ENCODE results near the gene CYP46A1. TPM values are rescaled to one million over a fixed set of nuclear protein-coding genes. Genes with fewer than 3 reads are reported as not detected.

Gene CYP46A1
- total RNA-seq, 1 experiment from 2014 or later: 0.59 TPM

DNA sequence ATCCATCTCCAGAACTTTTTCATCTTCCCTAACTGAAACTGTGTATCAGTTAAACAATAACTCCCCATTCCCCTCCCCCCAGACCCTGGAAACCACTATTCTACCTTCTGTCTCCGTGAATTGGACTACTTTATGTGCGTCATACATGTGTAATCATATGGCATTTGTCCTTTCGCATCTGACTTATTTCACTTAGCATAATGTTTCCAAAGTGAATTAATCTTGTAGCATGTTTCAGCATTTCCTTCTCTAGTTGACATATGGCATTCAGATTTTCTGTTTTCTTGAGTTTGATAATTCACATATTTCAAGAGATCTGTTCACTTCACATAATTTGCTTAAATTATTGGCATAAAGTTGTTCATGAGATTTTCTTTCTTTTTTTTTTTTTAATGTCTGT, 9.8 kb downstream of the CYP46A1 start:
- no peaks in the 10 kb centered on the region for H4K20me1 ChIP-seq (ENCODE audit: control insufficient read depth, insufficient read depth, insufficient read length)
- H3K4me2 ChIP-seq (ENCODE audit: insufficient read depth, insufficient read length, low read length): no peak overlapping the region
- H2BK5ac ChIP-seq (ENCODE audit: insufficient read length, low read length): no peak overlapping the region
- H3K4me1 ChIP-seq (ENCODE audit: insufficient read depth, low read length): no peaks in the 10 kb centered on the region
- H4K5ac ChIP-seq (ENCODE audit: insufficient read length, low read depth, low read length): no peak overlapping the region
- no peak overlapping the region for H3K23ac ChIP-seq (ENCODE audit: insufficient read length, low read depth, low read length)
- no peak overlapping the region for H3T11ph ChIP-seq (ENCODE audit: low read length)
- H2AK5ac ChIP-seq (ENCODE audit: insufficient read length, low read length): no peak overlapping the region
- no peak overlapping the region for H3K9ac ChIP-seq (ENCODE audit: extremely low read depth, insufficient read length, low read length)
- no peaks in the 10 kb centered on the region for H3K23me2 ChIP-seq (ENCODE audit: insufficient read length, low read depth, low read length, poor library complexity, severe bottlenecking)
- H3K79me2 ChIP-seq (ENCODE audit: insufficient read depth, low read length): no peaks in the 10 kb centered on the region
- H3K9me3 ChIP-seq (ENCODE audit: control insufficient read depth, low read depth, low read length): no peaks in the 10 kb centered on the region
- Mint-ChIP-seq H3K4me3 (no peak overlapping the region), H3K27ac (no peak overlapping the region), H3K9me3 (no peaks in the 10 kb centered on the region), H3K4me1 (peaks cover 0 to 2% of the 10 kb centered on the region in 2 experiments; a peak in 2 of 4 replicates), H3K27me3 (ENCODE audit: low read depth) (peaks cover 6% of the 10 kb centered on the region; the same call in 1 of the 2 replicates), H3K36me3 (ENCODE audit: insufficient read depth in 1 of 3, low read depth in 3 of 3) (no peaks in the 10 kb centered on the region)
- H2BK120ac ChIP-seq (ENCODE audit: low read depth, low read length, poor library complexity, severe bottlenecking): no peak overlapping the region
- no peak overlapping the region for H3K27ac ChIP-seq (ENCODE audit: insufficient read length, low read depth, low read length)
- no peak for DNase-seq
- H3K79me1 ChIP-seq (ENCODE audit: insufficient read depth, low read depth, low read length, poor library complexity, severe bottlenecking): no peaks in the 10 kb centered on the region
- no peak overlapping the region for H3K14ac ChIP-seq (ENCODE audit: insufficient read depth, low read length)
- H2BK12ac ChIP-seq (ENCODE audit: insufficient read length, low read depth, low read length): no peak overlapping the region
- no peak overlapping the region for H4K8ac ChIP-seq (replicated peaks; ENCODE audit: insufficient read length, low read depth, low read length)
- H3K56ac ChIP-seq (ENCODE audit: insufficient read length, low read depth, low read length): no peak overlapping the region
- no CpG with 5 or more reads among the region's 3 CpGs for WGBS (ENCODE audit: extremely low coverage, insufficient read length, low lambda C conversion rate)
- H2BK20ac ChIP-seq (ENCODE audit: low read depth, low read length, poor library complexity, severe bottlenecking): no peak overlapping the region
- no peak overlapping the region for H2BK15ac ChIP-seq (ENCODE audit: low read depth, low read length)
- H2AFZ ChIP-seq (ENCODE audit: low read length): no peak overlapping the region
- no peak overlapping the region for H4K91ac ChIP-seq (ENCODE audit: insufficient read length, low read depth, low read length)
- H3K18ac ChIP-seq (ENCODE audit: insufficient read length, low read depth, low read length): no peak overlapping the region
- TF ChIP-seq, protein P1, sequence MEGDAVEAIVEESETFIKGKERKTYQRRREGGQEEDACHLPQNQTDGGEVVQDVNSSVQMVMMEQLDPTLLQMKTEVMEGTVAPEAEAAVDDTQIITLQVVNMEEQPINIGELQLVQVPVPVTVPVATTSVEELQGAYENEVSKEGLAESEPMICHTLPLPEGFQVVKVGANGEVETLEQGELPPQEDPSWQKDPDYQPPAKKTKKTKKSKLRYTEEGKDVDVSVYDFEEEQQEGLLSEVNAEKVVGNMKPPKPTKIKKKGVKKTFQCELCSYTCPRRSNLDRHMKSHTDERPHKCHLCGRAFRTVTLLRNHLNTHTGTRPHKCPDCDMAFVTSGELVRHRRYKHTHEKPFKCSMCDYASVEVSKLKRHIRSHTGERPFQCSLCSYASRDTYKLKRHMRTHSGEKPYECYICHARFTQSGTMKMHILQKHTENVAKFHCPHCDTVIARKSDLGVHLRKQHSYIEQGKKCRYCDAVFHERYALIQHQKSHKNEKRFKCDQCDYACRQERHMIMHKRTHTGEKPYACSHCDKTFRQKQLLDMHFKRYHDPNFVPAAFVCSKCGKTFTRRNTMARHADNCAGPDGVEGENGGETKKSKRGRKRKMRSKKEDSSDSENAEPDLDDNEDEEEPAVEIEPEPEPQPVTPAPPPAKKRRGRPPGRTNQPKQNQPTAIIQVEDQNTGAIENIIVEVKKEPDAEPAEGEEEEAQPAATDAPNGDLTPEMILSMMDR (conservative IDR thresholded peaks at IDR 0.05): no peak
- no peak overlapping the region for H3K4ac ChIP-seq (ENCODE audit: low read depth, low read length)
- no peaks in the 10 kb centered on the region for H3K27me3 ChIP-seq (ENCODE audit: insufficient read depth, low read length)

Measured in H9 (cell line).